Measurements from ENCODE around the gene ABCA3.

The ABCA3 gene

GRCh38 chr16:2341456-2342447 is 1.2 kb upstream of the ABCA3 start:
- TF ChIP-seq CTCF (IDR thresholded peaks at IDR 0.05), result no peak

GRCh38 chr16:2339521-2340484 is 725 bp downstream of the ABCA3 start:
- no peak; the same call in 1 of the 2 replicates for TF ChIP-seq CTCF (IDR thresholded peaks at IDR 0.05)

- no peak for TF ChIP-seq CTCF (IDR thresholded peaks at IDR 0.05)
Observed at GRCh38 chr16:2337431-2338296, 2.9 kb downstream of the ABCA3 start.

- no peak for TF ChIP-seq CTCF (IDR thresholded peaks at IDR 0.05)
Observed at GRCh38 chr16:2335286-2335895, 5.1 kb downstream of the ABCA3 start.

GRCh38 chr16:2333772-2334379 is 6.7 kb downstream of the ABCA3 start:
- no peak for TF ChIP-seq CTCF (IDR thresholded peaks at IDR 0.05)

GRCh38 chr16:2333231-2333630 is 7.3 kb downstream of the ABCA3 start:
- no peak for TF ChIP-seq CTCF (IDR thresholded peaks at IDR 0.05)
